ENCODE measurements around the gene AKAP10. TPM values are rescaled to one million over a fixed set of nuclear protein-coding genes. Genes with fewer than 3 reads are reported as not detected.

AKAP10 gene
- total RNA-seq, 4 donors from 2014 or later: 24.5 to 46.6 (median 36.4) TPM

- no peak for TF ChIP-seq CTCF (IDR thresholded peaks at IDR 0.05; ENCODE audit: low read depth)
Observed at GRCh38 chr17:19991252-19991885, 13.7 kb upstream of the AKAP10 start.

GRCh38 chr17:19987897-19988296 is 10.3 kb upstream of the AKAP10 start:
- TF ChIP-seq CTCF (IDR thresholded peaks at IDR 0.05; ENCODE audit: low read depth): no peak

- TF ChIP-seq CTCF (IDR thresholded peaks at IDR 0.05; ENCODE audit: low read depth): no peak
Observed at GRCh38 chr17:19986941-19987861, 9.6 kb upstream of the AKAP10 start.

GRCh38 chr17:19979917-19980770 is 2.5 kb upstream of the AKAP10 start:
- no peak for TF ChIP-seq CTCF (IDR thresholded peaks at IDR 0.05; ENCODE audit: low read depth)

GRCh38 chr17:19978805-19979211 is 1.2 kb upstream of the AKAP10 start:
- TF ChIP-seq CTCF (IDR thresholded peaks at IDR 0.05; ENCODE audit: low read depth): no peak

GRCh38 chr17:19978209-19978802 is 678 bp upstream of the AKAP10 start:
- no peak for TF ChIP-seq CTCF (IDR thresholded peaks at IDR 0.05; ENCODE audit: low read depth)
